SK-MEL-5 (cell line): ENCODE measurements around the gene SH3BP4. TPM values are rescaled to one million over a fixed set of nuclear protein-coding genes. Genes with fewer than 3 reads are reported as not detected.

ENCODE experiments used
- DNase-seq: peaks from one replicate; pipeline ENCODE4 v3.0.0-alpha.2; 2016; ENCODE audit warnings: low read depth, low spot score
- in situ Hi-C: cut with HindIII; loops from 2 replicates; pipeline ENCODE4 v1.10.0; 2016; ENCODE audit warnings: low sequenced_read_pairs, high pct_unique_total_duplicates, low pct_unique_long_range_greater_than_20kb
- total RNA-seq: library from RNA; depleted of rRNA; stranded (reverse); fragments of >200 nt; shearing (Covaris generic); gene quantifications from 2 replicates; pipeline ENCODE4 v1.2.3, GENCODE V29; 2014

SH3BP4 gene
- total RNA-seq, 1 experiment from 2014 or later: 116 TPM

DNA sequence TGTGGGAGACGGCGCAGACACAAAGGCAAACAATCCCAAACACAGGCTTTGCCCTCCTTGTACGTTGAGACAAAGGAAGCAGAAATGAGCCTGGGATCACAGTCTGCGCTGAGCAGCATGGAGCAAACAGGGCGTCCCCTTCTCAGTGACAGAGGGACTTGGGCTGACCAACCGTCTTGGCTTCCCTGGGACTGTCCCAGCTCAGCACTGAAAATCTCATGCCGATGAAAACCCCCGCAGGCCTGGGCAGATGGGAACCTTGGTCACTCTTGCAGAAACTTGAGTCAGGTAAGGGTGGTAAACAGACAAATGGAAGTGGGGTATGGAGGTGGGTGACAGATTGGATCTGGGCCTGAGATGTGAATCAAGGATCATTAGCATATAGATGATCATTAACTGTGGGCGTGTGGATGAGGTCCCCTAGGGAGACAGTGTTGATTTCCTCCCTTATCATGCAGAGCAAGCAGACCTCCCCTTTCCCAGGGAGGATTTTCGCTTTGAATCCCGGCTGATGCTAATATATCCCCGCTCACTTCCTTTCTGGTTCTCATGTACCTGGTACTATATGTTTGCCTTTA is 19.1 kb upstream of the SH3BP4 start:
- DNase-seq: no peak
- in situ Hi-C loops: no loop called here

DNA sequence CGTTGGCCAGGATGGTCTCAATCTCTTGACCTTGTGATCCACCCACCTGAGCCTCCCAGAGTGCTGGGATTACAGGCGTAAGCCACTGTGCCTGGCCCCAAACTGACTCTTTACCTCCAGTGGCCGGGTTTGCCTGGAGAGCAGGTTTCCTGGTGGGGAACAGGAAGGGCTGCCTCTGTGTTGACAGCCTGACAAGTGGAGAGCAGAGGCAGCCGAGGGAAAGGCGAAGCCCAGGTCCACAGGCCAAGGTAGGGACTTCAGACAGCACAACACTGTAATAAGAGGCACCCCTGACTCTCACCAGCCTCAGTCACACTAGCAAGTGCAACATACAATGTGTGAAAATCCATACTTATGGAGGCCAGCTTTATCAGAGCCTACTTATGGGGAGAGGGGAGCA is 16.5 kb upstream of the SH3BP4 start:
- no peak for DNase-seq
- in situ Hi-C loops: no loop called here

DNA sequence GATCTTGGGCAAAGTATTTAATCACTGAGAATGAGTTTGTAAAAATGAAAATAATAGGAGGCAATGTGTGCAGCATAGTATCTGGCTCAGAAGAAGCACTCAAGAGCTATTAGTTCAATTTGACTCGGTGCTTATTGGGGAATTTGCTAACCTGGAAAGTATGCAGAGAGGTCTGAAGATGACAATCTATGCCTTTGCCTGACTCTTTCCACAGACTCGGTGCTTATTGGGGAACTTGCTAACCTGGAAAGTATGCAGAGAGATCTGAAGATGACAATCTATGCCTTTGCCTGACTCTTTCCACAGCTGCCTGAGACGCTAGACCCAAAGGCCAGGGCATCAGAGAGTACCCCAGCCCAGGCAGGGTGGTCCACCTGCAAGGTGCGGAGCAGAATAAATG is 12.2 kb upstream of the SH3BP4 start:
- no peak for DNase-seq
- in situ Hi-C loops: no loop called here

DNA sequence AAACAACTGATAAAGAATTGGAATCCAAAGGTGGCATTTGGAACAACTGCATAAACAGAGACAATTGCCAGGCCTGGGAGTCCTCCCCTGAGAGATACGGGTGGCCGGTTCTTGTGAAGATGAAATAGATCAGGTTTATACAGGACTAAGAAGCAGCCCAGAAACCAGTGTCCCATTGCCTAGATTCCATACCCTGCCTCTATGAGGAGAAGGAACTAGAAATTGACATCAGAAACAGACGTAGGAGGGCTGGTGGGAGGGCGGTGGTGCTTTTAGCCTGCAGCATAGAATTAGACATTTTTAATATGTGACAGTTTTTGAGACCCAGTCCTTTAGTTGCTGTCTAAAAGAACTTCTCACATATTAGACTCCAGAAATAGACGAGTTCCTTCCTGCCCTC is 11.8 kb upstream of the SH3BP4 start:
- DNase-seq: no peak
- in situ Hi-C loops: no loop called here

DNA sequence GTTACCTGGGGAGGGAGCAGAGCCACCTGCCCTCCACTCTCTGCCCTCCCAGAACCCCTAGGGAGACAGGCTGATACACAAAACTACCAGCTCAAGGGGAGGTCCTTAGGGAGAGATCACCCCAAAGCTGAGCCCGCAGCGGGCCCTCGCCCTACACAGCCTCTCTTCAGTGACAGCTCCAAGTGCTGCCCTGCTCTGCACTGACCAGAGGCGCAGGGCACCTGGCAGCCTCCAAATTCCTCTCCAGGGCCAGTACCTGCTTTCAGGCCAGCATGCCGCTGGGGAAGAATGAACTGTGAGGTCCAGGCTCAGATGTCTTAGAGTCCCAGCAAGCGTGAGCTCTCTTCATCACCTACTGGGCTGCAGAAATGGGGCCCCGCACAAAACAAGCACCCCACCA is 11.3 kb upstream of the SH3BP4 start:
- in situ Hi-C loops: no loop called here
- no peak for DNase-seq

DNA sequence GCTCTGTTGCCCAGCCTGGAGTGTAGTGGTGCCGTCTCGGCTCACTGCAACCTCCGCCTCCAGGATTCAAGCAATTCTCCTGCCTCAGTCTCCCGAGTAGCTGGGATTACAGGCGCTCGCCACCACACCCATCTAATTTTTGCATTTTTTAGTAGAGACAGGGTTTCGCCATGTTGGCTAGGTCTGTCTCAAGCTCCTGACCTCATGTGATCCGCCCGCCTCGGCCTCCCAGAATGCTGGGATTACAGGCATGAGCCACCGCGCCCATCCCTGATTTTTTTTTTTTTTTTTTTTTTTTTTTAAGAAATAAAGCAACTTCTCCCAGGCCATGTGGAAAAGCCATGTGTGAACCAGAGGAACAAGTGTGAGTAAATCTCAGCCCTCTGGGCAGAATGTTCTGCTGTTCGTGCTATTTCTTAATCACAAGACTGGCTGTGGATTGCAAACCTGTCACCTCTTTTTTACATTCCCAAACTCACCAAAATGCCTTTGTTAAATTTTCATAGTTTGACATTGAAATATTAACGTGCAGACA is 6.4 kb upstream of the SH3BP4 start:
- DNase-seq: no peak
- in situ Hi-C loops: no loop called here

DNA sequence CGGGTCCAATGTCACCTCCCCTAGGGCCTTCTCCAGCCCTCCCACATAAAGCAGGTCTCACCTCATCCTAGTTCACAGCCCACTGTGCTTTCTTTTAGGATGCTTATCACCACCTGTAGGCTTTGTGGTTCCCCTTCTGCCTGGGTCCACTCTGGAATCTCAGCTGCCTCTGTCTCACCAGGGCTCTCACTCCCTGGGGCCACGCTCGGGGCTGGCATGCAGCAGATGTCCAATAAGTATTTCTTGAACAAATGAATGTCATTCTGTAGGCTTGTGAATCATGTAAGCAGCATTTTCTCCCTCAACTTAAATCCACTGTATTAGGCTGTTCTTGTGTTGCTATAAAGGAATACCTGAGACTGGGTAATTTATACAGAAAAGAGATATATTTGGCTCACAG is 4.3 kb upstream of the SH3BP4 start:
- in situ Hi-C loops: no loop called here
- no peak for DNase-seq

DNA sequence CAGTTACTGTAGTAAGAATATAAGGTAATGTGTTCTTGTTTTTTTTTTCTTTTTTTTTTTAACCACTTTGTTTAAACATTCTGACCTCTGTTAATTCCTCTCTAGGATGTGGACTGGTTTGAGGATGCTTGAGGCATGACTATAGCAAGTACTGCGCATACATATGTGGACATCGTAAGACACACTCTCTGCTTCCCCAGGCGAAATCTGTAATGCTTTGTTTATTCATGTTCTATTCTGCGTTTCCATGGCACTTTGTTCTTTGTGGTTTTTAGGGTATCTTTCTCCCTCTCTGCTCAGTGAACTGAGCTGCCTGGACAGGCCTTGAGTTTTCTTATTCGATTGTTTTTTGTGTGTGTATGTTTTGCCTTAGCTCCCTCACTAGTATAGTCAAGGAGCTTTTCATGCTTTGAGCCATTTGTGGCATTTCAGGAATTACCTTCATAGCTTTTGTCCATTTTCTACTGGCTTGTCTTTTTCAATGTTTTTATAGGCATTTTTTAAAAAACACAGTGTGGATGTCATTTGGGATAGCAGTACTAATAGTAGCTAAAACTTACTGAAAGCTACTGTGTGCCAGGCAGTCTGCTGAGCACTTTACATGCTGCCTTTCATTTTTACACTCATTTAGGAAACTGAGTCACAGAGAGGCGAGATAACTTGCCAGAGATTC is 1.9 kb upstream of the SH3BP4 start:
- in situ Hi-C loops: no loop called here
- peak; percentile 54 for DNase-seq

DNA sequence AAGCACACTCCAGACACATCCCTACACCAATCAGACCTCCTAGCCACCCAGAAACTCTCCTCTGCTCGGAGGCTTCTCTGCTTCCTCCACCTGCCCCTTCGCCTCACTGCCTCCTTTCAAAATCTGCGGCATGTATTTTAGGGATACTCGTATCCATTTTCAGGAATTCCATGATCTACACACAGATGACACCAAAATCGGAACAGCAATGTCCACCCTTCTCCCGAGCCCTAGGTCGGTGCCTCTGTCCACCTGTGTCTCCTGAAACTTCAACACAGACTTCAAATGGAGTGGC is 1.4 kb upstream of the SH3BP4 start:
- in situ Hi-C loops: no loop called here

DNA sequence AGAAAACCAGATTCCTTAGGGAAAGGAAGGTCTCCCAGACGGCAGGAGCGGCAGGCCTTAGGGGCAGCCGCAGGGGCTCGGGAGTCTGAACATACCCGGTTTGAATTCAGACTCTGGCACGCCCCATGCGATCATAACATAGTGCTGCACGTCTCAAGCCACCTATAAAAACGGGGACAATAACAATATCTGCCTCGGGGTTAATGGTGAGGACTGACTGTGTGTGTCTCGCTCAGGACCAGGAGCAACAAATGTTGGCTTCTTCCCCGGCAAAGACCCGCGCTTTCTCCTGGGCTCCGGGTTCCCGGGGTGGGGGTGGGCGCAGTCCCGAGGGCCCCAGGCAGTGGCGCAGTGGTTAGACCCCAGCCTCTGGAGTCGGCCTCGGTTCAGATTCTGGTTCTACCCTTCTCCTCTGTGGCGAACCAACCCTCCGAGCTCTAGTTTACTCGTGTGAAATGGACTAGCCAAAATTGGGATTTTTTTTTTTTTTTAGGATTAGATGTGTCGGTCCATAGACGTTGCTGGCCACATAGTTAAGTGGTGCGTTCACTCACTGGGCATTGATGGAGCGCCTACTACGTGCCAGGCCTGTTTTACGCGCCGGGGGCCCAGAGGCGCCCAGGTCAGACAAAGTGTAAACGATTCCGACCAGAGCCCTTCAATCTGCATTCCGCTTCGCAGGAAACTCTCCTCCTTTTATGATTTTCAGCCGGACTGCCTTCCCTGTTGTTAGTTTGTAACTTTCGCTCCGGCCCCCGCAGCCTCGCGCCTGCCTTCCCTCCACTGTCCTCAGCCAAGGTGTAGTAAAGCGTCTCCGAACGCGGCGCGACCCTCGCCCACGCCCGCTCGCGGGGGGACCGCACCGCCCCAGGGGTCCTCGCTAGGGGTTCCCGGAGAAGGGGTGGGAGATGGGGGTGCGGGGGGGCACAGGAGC is 820 bp upstream of the SH3BP4 start:
- DNase-seq: no peak
- in situ Hi-C loops: no loop called here

More for the DNA sequence above, 1.4 kb upstream of the SH3BP4 start:
- DNase-seq: no peak

DNA sequence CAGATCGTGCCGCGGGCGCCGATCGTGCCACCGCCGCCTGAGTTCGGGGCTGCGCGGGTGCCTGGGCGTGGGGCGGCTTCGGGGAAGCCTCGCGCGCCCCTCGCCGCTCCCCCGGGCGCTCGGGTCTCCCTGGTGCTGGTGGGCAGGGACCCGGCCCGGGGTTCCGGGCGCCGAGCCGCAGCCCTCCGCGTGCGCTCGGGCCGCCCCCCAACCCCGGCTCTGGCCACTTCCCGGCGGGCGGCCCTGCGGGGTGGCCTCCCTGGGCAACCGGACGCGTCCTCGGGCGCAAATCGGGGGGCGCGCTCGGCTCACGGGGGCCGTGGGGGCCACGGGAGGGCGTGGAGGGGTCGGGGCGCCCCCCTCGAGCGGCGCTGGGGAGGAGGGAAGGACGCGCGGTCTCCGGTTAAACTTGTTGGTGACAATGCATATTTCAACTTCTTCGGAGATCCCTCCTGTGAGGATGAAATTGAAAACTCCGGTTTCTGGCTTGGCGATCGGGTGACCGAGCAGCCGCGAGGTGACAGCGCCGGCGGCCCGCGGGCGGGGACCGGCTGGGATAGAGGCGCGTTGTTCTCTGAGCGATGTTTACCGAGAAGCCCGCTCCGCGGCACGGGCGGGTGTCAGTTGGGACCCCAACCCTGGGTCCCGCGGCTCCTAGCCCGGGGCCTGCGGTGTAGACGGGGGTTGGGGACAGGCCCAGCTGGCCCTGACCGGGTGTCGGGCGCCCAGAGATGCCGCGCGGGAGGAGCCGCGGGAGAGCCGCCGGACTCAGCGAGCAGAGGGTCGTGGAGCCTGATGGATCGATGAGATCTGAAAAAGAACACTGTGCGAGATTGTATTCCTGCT is 676 bp downstream of the SH3BP4 start:
- in situ Hi-C loops: no loop called here
- DNase-seq: no peak

DNA sequence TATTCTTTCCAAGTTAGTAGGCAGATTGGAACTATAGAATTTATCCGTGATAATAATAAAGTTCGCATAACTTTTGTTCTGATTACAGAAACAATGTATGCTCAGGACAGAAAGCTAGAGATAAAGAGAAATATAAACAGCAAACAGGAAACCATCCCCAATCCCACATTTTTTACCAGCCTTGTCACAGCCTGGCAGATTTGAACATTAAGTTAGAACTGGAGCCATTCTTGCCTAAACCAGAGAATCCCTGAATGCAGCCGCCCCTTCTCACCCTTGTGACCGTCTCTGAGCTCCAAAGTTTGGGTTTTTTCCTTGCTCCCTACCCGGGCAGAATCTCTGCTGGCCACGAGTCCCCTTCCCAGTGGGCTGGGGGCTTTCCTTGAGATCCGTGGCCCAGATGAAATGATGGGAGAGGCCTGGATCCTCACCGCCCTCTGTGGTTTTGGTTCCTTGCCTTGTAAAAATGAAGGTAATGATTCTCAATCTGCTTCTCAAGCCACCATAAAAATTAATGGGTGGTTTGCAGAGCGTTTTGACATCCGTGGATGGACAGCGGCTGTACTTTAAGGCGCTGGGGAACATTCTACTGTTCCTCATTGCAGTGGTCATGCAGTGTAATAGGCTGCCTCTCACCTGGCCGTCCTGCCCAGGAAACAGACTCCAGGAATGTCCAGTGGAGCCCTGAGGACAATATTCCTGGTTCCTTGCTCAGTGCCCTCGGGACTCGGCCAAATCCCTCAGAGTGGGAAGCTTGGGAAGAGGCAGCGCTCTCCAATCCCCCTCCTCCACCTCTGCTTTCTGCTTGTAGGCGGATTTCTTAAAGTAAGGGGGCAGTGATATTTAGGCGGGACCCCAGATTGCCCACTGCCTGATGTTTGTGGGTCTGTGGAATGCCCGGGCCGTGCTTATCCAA is 1.6 kb downstream of the SH3BP4 start:
- in situ Hi-C loops: no loop called here
- no peak for DNase-seq

DNA sequence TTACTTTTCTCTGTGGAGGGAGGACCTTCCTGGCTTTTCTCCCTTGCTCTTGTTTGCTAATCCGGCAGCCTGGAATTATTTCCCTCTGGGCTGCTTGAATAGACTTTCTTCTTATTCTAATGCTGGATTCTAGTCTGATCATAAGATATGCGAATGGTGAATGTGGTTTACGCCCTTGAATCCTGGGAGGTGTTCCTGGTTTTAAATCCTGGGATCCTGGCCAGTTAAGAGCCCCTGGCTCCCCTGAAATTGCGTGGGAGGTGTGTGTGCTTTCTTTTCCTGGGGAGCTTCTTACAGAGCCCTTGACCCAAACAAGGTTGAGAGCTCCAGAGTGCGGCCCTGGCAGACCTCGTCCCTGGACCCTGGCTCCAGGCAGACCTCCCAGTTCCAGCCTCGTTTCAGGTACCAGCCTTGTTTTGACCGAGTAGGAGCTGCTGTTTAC is 2.8 kb downstream of the SH3BP4 start:
- DNase-seq: peak; percentile 48
- in situ Hi-C loops: no loop called here

DNA sequence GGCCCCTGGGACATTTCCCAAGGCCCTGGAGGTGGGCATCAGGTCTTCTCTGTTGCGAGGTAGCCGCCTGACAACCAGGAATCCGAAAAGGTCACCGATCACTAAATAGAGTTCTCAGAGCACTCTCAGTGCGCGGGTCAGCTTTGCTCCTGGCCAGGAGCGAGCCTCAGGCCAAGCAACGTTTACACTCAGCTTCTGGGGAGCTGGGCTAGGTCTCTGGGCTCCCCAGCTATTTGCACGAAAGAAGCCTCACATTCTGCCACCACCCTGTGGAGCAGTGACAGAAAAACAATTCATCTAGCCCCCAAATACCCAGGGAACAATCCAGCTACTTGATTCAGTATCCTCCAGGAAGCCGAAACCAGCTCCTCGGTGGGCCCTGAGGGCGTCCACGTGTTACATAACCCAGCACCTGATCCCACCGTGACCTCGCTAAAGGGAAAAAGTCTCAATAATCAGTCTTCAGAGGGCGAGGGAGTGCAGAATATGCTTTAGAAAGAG is 3.3 kb downstream of the SH3BP4 start:
- DNase-seq: peak; percentile 93
- in situ Hi-C loops: no loop called here

DNA sequence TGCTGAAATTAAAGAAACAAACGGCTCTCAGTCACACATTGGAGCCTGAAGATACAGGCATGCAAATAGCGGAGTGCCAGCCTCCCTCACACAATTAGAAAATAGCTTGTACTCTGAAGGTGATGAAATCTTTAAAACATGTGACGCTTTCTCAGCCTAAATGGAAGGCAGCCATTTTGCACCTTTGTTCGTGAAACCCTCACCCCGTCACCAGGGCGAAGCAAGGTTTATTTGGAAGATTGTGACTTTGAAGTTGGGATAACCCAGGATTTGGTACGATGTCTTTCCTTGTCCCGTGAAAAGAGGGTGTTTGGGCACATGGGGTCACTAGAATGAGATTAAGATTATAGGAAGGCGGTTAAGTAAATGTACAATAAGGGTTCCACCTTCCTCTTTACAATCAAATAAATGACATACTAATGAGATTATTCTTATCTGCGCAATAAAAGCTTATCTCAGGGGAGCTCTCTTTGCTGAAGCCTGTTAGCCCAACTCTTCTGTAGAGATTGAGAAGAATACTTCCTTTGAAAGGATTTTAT is 4.2 kb downstream of the SH3BP4 start:
- in situ Hi-C loops: no loop called here

DNA sequence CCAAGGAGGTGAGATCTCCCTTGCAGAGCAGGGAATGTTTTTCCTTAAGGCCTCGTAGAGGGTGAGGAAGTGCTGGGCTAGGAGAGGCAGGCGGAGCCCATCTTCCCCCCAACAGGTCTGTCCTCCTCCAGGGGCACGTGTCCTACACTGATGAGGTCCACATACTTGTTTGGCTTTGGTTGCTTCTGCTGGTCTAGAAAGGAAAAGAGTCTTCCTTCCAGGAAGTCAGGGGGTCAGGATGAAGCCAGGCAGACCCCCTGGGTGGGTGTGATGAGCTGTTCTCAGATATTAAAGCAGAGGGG is 6.0 kb downstream of the SH3BP4 start:
- in situ Hi-C loops: no loop called here
- DNase-seq: no peak

More for the DNA sequence above, 4.2 kb downstream of the SH3BP4 start:
- DNase-seq: peak; percentile 48

DNA sequence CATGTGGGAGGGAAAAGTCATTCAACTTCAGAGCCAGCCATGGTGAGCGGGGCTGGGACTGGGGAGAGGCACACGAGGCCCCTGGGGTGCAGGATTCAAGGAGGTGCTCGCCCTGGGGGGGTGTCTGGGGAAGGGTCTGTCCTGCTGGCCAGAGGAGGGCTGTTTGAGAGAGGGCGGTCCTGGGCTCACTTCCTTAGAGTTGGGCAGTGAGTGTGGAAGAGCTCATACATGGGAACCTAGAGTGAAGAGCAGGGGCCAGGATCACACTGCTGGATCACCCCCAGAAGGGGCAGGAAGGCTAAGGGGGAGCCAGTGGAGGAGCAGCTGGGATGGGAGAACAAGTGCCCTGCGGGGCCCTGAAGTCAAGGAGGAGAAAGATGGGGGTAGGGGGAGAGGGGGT is 6.5 kb downstream of the SH3BP4 start:
- DNase-seq: no peak
- in situ Hi-C loops: no loop called here
